GM21526 (cell line): ENCODE data around the gene POLE2.
"Not testable (repeated sequence)": the region's sequence is repeated elsewhere in the genome, so short reads cannot be mapped to it uniquely, and the experiment has no call there.

ENCODE experiments used
- ATAC-seq: cut with Tn5 transposase; IDR thresholded peaks from one replicate; pipeline ENCODE4 v1.9.1; 2021; ENCODE audit warnings: moderate library complexity; ENCODE audit not compliant: unreplicated experiment, low FRiP score

POLE2 gene

DNA sequence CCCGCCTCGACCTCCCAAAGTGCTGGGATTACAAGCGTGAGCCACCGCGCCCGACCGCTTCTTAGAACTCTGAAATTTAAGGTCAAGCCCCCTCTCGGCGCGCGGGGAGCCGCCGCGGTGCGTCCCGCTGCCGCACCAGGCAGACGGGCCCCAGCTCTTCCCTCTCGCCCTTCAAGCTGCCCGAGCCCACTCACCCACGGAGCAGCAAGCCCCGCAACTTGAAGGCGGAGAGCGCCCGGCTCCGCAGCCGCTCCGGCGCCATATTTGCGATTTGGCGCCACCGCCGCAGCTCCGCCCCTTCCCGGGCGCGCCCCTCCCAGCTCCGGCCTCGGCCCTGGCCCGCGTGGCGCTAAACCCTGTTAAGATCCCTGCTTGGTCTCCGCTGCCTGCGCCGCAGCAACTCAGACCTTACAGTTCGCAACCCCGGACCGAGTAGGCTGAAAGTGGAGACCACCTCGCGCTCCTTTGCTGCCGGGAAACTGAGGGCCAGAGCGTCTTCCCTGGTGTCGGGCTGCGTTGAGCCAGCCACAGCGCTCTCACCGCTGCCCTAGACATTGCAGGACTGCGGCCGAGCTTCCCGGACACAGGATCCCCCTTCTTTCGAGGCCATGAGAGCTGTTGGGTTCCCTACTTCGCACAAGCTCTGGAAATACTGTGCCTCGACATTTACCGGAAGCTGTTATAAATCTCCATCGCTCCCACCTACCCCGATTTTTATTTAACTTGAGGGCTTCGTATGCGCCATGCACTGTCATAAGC lies at the start of gene POLE2:
POLE2 (minus strand) TSS at position 273 of the 759 bp plus-strand sequence; CDS start at position 262, 11 bp downstream.
- peak; percentile 88 for ATAC-seq

DNA sequence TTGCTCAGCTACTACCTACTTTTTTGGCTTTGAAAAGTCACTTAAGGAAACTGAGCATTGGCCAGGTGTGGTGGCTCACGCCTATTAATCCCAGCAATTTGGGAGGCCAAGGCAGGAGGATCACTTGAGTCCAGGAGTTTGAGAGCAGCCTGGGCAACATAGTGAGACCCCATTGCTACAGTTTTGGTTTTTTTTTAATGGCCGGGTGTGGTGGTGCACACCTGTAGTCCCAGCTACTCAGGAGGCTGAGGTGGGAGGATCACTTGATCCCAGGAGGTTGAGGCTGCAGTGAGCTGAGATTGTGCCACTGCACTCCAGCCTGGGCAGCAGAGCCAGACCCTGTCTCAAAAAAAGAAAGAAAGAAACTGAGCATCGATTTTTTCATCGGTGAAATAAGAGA lies 47.7 kb upstream of the POLE2 start:
- ATAC-seq, result not testable (repeated sequence)

GRCh38 chr14:49733836-49734235 lies 45.8 kb upstream of the POLE2 start:
- ATAC-seq, result no peak

- ATAC-seq, result no peak
Observed at GRCh38 chr14:49732896-49733295, 44.9 kb upstream of the POLE2 start.

DNA sequence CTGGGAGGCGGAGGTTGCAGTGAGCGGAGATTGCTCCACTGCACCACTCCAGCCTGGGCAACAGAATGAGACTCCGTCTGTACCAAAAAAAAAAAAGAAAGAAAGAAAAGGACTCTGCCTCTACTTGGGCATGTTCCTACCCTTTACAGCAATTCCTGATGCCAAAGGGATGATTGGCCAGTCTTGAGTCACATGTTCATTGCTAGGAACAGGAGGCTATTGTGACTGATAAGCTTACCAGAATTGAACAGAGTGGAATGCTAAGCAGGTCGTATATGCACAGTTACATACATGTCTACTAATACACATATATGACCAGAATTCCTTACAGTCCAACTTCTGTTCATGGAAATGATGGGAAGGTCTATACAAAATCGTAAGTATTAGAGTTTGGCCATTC lies 39.2 kb upstream of the POLE2 start:
- ATAC-seq, result no peak

DNA sequence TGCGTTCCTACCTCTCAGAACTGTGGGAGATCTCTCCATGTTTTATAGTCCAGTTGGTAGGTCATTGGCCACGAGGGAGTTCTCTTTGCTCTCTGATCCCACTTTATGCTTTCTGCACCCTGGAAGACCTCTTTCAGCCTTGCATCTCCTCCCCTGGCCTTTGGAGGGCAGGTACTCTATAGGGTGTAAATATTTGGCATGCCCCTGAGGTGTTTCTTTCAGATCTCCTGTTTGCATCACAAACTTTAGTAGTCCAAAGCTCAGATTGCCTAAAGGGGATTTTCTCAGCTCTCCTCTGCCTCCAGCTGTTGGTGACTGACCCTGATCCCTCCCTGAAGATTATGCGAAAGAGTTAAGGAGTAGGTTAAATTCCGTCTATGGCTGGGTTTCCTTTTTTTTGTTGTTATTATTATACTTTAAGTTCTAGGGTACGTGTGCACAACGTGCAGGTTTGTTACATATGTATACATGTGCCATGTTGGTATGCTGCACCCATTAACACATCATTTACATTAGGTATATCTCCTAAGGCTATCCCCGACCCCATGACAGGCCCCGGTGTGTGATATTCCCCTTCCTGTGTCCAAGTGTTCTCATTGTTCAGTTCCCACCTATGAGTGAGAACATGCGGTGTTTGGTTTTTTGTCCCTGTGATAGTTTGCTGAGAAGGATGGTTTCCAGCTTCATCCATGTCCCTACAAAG lies 33.9 kb upstream of the POLE2 start:
- ATAC-seq, result not testable (repeated sequence)

- ATAC-seq, result no peak
Observed at GRCh38 chr14:49720744-49721143, 32.7 kb upstream of the POLE2 start.

GRCh38 chr14:49710993-49711392 lies 23.0 kb upstream of the POLE2 start:
- ATAC-seq, result not testable (repeated sequence)

DNA sequence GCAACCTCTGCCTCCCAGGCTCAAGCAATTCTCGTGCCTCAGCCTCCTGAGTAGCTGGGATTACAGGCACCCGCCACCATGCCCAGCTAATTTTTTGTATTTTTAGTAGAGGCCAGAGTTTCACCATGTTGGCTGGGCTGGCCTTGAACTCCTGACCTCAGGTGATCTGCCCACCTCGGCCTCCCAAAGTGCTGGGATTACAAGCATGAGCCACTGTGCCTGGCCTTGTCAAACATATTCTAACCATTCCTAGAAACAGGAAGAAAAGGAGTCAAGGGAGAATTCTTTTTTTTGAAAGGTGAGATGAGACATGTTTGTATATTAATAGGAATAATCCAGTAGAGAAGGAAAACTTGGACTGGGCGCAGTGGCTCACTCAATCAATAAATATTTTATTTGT lies 16.5 kb upstream of the POLE2 start:
- ATAC-seq, result not testable (repeated sequence)

- no peak for ATAC-seq
Observed at GRCh38 chr14:49703965-49704364, 16.0 kb upstream of the POLE2 start.

DNA sequence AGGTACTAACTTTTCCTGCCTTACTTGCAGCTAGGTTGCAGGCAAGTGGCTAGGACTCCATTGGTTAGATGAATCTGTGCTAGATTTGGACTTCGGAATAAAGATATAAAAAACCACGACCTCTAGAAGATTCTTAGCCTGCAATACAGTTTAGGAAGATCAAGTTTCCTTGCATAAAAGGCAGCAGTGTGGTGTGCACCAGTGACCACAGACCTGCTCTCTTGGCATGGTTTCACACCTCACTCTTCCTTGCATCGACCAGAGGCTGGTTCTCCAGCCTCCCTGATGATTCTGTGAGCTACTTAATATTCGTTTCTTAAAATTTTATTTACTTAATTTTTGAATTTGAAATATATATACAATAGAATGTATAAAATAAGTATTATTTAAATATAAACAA lies 14.7 kb upstream of the POLE2 start:
- ATAC-seq, result no peak

DNA sequence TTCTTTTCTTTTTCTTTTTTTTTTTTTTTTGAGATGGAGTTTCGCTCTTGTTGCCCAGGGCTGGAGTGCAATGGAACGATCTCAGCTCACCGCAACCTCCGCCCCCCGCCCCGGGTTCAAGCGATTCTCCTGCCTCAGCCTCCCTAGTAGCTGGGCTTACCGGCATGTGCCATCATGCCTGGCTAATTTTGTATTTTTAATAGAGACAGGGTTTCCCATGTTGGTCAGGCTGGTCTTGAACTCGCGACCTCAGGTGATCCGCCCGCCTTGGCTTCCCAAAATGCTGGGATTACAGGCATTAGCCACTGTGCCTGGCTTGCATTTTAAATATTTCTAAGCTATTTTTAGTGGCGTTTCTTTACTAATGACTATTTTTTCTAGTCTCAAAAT lies 5.7 kb upstream of the POLE2 start:
- not testable (repeated sequence) for ATAC-seq

- peak; percentile 51 for ATAC-seq
Observed at GRCh38 chr14:49692811-49693734, 5.1 kb upstream of the POLE2 start, which contains the start of gene KLHDC1. TSS of gene KLHDC1 (plus strand) at chr14:49693120. CDS start at chr14:49693195, 75 bp downstream.

DNA sequence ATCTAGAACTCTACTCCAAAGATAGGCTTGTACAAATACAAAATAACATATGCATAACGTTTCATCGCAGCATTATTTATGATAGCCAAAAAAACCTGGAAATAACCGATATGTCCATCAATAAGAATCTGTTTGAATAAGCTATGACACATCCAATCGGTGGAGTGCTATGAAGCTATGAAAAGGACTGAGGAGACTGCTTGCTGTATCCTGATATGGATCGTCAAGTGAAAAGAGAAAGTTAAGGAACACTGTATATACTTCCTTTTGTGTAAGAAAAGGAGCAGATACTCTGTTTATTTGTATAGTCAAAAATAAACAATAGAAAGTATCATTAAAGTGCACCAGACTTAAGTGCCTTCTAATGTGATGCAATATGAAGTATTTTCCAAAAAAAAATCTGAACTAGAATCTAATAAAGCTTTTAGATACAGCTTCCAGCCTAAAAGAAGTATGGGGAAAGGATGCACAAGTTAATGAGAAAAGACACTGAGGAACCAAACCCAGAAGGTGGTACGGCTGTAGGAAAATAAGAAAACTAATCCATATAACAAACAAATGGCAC lies 4.3 kb upstream of the POLE2 start:
- ATAC-seq, result no peak

- ATAC-seq, result no peak
Observed at GRCh38 chr14:49691031-49691430, 3.0 kb upstream of the POLE2 start.

- ATAC-seq, result no peak
Observed at GRCh38 chr14:49688701-49689030, 652 bp upstream of the POLE2 start.

GRCh38 chr14:49686425-49686824 lies 1.6 kb downstream of the POLE2 start:
- no peak for ATAC-seq

DNA sequence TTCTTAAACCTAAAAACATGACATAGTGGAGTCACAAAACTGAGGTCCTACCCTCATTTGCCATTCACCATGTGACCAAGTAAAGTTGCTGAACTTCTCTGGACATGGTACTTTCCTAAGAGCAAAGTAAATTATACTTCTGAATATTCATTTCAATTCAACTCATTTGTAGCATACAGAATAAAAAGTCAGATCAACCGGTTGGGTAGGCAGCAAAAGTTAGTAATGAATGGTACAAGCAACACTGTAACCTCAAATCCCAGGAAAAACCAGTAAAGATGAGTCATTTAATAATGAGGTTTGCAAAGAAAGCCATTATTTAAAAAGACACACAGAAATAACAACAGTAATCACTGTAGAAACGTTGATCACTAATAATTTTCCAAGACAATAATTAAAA lies 8.7 kb downstream of the POLE2 start:
- ATAC-seq, result no peak

DNA sequence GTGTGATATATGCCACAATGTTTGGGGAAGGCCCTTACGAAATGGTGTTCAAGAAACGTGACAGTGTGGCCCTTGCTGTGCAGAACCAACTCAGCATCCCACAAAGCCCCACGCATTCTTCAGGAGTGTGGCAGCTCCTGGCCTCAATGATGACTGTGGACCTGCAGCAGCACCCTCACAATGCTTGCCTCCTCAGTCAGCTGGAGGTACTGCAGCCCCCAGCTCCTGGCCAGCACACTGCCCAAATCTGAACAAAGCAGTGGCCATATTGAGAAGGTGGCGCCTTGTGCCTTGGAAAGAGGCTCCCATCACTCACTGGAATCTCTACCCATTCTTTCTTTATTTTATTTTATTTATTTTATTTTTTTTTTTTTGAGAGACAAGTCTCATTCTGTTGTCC lies 10.4 kb downstream of the POLE2 start:
- no peak for ATAC-seq

DNA sequence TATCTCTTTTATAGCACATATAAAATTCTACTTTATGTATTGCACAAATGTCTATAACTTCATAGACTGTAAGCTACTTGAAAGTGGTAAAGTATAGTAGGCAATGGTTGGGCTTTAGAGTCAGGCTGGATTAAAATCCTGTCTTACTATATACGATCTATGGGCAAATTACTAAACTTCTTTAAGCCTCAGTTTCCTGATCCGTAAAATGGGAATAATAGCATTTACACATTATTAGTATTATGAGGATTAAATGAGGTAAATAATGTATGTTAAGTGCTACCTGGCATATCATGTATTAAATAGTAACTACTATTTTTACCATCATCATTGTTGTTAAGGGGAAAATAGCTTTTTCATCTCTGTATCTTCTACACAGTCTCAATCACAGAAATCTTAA lies 14.4 kb downstream of the POLE2 start:
- ATAC-seq, result no peak

- ATAC-seq, result no peak
Observed at GRCh38 chr14:49670475-49670874, 17.5 kb downstream of the POLE2 start.
